Stimulated activated CD4-positive, alpha-beta T cell treated with anti-CD3 and anti-CD28 coated beads, Interleukin-1b, Interleukin-23, amount 100 ng/mL, for 48 hours (primary cell): ENCODE measurements around the gene CXCL6.

Source experiments
- DNase-seq: peaks from one replicate; pipeline ENCODE4 v3.0.0-alpha.2; 2020

CXCL6 gene

DNA sequence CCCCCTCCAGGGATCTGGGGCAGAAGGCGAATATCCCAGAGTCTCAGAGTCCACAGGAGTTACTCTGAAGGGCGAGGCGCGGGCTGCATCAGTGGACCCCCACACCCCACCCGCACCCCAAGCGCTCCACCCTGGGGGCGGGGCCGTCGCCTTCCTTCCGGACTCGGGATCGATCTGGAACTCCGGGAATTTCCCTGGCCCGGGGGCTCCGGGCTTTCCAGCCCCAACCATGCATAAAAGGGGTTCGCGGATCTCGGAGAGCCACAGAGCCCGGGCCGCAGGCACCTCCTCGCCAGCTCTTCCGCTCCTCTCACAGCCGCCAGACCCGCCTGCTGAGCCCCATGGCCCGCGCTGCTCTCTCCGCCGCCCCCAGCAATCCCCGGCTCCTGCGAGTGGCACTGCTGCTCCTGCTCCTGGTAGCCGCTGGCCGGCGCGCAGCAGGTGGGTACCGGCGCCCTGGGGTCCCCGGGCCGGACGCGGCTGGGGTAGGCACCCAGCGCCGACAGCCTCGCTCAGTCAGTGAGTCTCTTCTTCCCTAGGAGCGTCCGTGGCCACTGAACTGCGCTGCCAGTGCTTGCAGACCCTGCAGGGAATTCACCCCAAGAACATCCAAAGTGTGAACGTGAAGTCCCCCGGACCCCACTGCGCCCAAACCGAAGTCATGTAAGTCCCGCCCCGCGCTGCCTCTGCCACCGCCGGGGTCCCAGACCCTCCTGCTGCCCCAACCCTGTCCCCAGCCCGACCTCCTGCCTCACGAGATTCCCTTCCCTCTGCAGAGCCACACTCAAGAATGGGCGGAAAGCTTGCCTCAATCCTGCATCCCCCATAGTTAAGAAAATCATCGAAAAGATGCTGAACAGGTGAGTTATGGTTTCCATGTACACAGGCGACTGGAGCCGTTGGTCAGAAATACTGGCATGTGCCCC is 32.9 kb downstream of the CXCL6 start, which contains the start of gene CXCL1:
CXCL1 (plus strand) TSS at position 264 of the 926 bp plus-strand sequence; CDS start at position 342, 78 bp downstream.
- no peak for DNase-seq

- no peak for DNase-seq
Observed at GRCh38 chr4:73870260-73870659, 33.8 kb downstream of the CXCL6 start.

- DNase-seq, result no peak
Observed at GRCh38 chr4:73870768-73871167, 34.3 kb downstream of the CXCL6 start.

DNA sequence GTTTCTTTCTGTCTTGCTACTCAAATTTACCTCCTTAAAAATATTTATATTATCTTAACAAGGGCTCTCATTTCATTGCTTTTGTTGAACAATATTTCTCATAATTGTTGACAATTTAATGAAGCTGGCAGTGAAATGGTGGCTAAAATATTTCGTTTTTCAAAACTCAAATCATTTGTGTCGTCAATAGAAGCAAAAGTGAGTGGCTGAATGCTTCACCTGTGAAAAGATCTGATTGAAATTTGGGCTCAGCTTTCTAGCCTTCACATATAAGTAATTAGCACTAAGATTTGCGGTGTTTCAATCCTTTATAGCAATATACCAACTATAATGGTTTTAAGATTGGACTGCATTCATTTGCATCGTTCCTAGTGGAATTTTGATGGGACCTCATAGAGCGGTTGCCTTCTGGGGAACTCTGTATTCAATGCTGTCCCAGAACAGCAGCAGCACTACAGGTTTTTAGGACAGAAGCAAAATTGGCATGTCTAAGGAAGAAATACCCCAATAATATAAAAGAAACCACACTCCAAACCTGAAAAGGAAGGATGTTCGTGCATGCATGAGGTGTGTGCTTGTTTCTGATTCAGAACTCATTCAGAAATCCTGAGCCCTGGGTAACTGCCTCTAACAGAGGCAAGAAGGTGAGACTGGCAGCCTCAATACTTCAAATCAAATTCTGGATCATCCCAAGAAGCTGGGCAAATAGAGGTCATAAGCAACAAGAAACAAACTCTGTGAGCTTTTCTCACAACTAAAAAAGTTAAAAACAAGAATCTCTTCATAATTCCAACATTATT is 35.2 kb downstream of the CXCL6 start:
- no peak for DNase-seq

DNA sequence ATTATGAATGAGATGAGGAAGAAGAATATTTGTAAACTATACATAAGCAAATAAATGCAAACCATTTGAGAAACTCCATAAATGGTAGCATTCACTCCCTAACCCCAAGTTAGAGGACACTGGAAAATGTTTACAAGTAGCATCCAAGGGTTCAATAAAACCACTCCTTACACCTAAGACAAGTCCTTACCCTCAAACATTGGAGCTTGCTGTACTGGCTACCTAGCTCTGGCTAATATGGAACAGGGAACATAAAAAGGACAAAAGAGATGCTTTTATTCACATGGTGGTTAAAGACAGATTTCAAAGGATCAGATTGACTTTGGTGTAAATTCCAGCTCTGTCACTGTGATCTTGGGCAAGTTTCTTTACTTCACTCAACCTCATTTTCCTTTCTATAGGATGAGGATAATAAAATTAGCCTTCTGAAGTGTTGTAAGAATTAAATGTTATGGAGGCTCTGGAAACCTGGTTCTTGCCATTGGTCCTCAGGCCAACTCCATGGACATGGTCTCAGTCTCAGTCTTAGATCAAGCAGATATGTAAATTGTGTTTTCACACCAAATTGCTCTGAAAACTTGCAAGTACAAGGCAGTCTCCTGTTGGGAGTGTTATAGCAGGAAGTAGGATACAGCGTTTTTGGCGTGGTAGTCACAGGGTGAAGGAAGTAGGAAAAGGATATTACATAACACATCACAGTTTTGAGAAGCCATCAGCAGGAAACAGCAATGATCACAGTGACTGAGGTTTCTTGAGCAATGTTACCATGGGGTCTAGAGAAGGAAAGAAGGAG is 36.0 kb downstream of the CXCL6 start:
- DNase-seq, result no peak

GRCh38 chr4:73874386-73874785 is 37.9 kb downstream of the CXCL6 start:
- DNase-seq, result no peak

DNA sequence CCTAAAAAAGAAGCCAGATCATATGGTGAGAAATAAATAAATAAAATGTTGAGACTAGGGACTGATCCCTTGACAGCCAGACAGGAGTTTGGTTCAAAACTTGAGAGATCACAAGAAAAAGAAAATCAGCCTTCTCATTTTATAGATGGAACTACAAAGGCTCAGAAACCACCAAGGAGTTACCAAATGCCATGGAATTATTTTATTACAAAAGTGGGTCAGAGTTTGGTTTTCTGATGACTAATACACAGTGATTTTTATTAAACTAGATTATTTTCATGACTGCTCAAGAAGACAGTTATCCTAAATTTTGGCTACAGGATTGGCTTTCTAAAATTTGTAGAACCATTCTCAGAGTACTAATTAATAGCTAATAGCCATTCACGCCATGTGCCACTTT is 38.9 kb downstream of the CXCL6 start:
- DNase-seq, result no peak

DNA sequence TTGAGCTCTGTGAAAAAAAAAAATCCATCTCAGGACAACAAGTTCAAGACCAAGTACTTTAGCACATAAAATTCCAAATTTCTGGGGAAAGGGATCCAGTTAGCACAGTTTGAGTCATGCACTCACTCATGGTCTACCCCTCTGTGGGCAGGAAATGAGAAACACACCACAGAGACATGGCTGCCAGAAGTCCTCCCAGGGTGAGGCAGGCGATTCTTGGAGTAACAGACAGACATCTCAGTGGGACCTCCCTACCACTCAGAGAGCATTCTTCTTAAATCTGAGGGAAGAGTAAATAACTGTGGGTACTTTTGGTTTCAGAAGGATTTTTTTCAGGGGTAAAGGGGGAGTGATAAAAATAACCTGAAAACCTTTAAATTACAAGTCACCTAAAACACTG is 46.8 kb downstream of the CXCL6 start:
- no peak for DNase-seq

DNA sequence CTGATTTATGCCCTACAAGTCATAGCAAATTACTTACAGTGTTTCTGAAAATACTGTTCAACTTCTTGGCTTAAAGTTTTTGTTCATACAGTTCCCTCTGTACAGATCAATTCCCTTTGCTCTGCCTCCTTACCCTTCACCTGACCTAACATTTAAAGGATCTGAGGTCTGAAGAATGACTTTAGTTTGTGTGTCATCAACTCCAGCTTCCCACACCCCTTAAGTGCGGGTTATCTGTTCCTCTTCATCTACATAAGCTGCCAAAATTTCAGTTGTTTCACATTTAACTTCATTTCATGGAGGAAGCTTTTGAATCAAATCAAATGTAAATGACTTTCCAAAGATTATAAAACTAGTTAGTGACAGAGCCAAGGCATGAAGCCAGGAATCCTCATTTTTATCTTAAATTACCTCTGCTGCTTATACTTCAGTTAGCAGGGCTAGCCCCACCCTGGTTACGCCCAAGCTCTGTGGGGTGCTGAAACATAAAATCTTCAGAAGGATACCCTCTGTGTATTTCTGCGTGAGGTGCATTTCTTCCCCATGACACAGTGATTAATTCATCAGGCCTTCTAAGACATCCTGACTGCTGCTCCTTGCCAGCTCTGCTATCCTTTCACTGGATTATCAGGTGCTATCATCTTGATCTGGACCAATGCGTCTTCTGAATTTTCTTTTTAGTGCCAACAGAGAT is 49.2 kb downstream of the CXCL6 start:
- DNase-seq, result no peak
